Keratinocyte (primary cell): ENCODE results near the gene MCOLN3. TPM values are rescaled to one million over a fixed set of nuclear protein-coding genes. Genes with fewer than 3 reads are reported as not detected.

Experiments used
- DNase-seq: peaks from one replicate; pipeline ENCODE4 v3.0.0-alpha.2; 2011; ENCODE audit warnings: low read depth, missing footprints, low spot score
- FAIRE-seq: peaks from 2 replicates; lab custom pipeline; 2011; peaks lifted over from hg19 to GRCh38; lab: Jason Lieb, UNC
- H2AFZ ChIP-seq: 2 replicates; pipeline ENCODE4 v1.6.0; 2012; ENCODE audit warnings: low read length, control low read depth, inconsistent platforms; ENCODE audit not compliant: control insufficient read depth
- H3K27ac ChIP-seq: 2 replicates; pipeline ENCODE4 v1.5.1; 2011; ENCODE audit warnings: low read length; ENCODE audit not compliant: control insufficient read depth, insufficient read depth
- H3K27me3 ChIP-seq: 3 replicates; pipeline ENCODE4 v1.6.0; 2011; ENCODE audit warnings: low read length; ENCODE audit not compliant: control insufficient read depth, insufficient read depth; ENCODE audit errors: extremely low read depth
- H3K36me3 ChIP-seq, 2 experiments: 2 replicates in 1 of 2; 3 replicates in 1 of 2; pipeline ENCODE4 v1.5.1; 2011; ENCODE audit warnings: low read length in 2 of 2, mild to moderate bottlenecking in 1 of 2; ENCODE audit not compliant: control insufficient read depth in 2 of 2, insufficient read depth in 2 of 2; ENCODE audit errors: extremely low read depth in 1 of 2
- H3K4me1 ChIP-seq: 3 replicates; pipeline ENCODE4 v1.5.1; 2011; ENCODE audit warnings: low read length; ENCODE audit not compliant: control insufficient read depth, insufficient read depth; ENCODE audit errors: extremely low read depth
- H3K4me2 ChIP-seq: 3 replicates; pipeline ENCODE4 v1.6.0; 2011; ENCODE audit warnings: low read depth, low read length; ENCODE audit not compliant: control insufficient read depth, insufficient read depth; ENCODE audit errors: extremely low read depth
- H3K4me3 ChIP-seq, 3 experiments: fragments of 200-600 bp in 1 of 3; sonication (generic) in 1 of 3; 2 replicates in 2 of 3; 3 replicates in 1 of 3; pipeline ENCODE4 v1.5.1; 2011 to 2016; ENCODE audit warnings: low read length in 3 of 3, mild to moderate bottlenecking in 3 of 3, control low read depth in 2 of 3, inconsistent platforms in 1 of 3, low read depth in 1 of 3, mixed read lengths in 1 of 3, mixed run types in 1 of 3, moderate library complexity in 1 of 3; ENCODE audit not compliant: control insufficient read depth in 2 of 3, insufficient read depth in 2 of 3; ENCODE audit errors: extremely low read depth in 1 of 3
- H3K79me2 ChIP-seq: 2 replicates; pipeline ENCODE4 v1.6.0; 2012; ENCODE audit warnings: low read length; ENCODE audit not compliant: control insufficient read depth, insufficient read depth
- H3K9ac ChIP-seq: 3 replicates; pipeline ENCODE4 v1.6.0; 2011; ENCODE audit warnings: low read length; ENCODE audit not compliant: control insufficient read depth, insufficient read depth; ENCODE audit errors: extremely low read depth
- H3K9me1 ChIP-seq: 3 replicates; pipeline ENCODE4 v1.6.0; 2011; ENCODE audit warnings: low read length; ENCODE audit not compliant: control insufficient read depth, insufficient read depth; ENCODE audit errors: extremely low read depth
- H3K9me3 ChIP-seq: 2 replicates; pipeline ENCODE4 v1.5.1; 2012; ENCODE audit warnings: low read depth, low read length; ENCODE audit not compliant: control insufficient read depth
- H4K20me1 ChIP-seq: 3 replicates; pipeline ENCODE4 v1.6.0; 2011; ENCODE audit warnings: low read length; ENCODE audit not compliant: control insufficient read depth, insufficient read depth; ENCODE audit errors: extremely low read depth
- EZH2 ChIP-seq: IDR thresholded peaks from one replicate; pipeline ENCODE4 v1.6.1; 2012; ENCODE audit warnings: inconsistent platforms, mild to moderate bottlenecking, low read length, moderate library complexity
- dilution Hi-C: fragments of 300-500 bp; cut with MboI; formaldehyde crosslinking; loops from one replicate; pipeline ENCODE4 v1.7.0; 2020; ENCODE audit warnings: low sequenced_read_pairs; ENCODE audit not compliant: extremely low pct_ligation_motif_present
- polyA plus RNA-seq, 5 experiments: library from polyadenylated mRNA; depleted of rRNA in 3 of 5; stranded (reverse) in 3 of 5; stranded (forward) in 1 of 5; unstranded in 1 of 5; fragments of >200 nt; gene quantifications; 1 replicate in 1 of 5; 2 replicates in 3 of 5; 3 replicates in 1 of 5; pipeline versions ENCODE4 v1.2.1 to v1.2.3, GENCODE V29; 2011 to 2012; ENCODE audit warnings: missing spikeins in 2 of 5, low read depth in 1 of 5, low replicate concordance in 1 of 5
- TF ChIP-seq, protein P1 (sequence below), 3 experiments: IDR thresholded peaks in 1 of 3; conservative IDR thresholded peaks in 1 of 3; optimal IDR thresholded peaks in 1 of 3; 2 replicates in 2 of 3; 3 replicates in 1 of 3; pipeline versions ENCODE3 to v1.5.1; 2011; ENCODE audit warnings: low read length in 3 of 3, mild to moderate bottlenecking in 3 of 3, moderate library complexity in 2 of 3, control low read depth in 1 of 3, inconsistent platforms in 1 of 3; ENCODE audit not compliant: insufficient read depth in 2 of 3; ENCODE audit errors: extremely low read depth in 1 of 3

The MCOLN3 gene
- polyA plus RNA-seq, 1 donor (not counting 4 experiments of a cell fraction or from before 2014, with no cell fraction given): 15.4 TPM

DNA sequence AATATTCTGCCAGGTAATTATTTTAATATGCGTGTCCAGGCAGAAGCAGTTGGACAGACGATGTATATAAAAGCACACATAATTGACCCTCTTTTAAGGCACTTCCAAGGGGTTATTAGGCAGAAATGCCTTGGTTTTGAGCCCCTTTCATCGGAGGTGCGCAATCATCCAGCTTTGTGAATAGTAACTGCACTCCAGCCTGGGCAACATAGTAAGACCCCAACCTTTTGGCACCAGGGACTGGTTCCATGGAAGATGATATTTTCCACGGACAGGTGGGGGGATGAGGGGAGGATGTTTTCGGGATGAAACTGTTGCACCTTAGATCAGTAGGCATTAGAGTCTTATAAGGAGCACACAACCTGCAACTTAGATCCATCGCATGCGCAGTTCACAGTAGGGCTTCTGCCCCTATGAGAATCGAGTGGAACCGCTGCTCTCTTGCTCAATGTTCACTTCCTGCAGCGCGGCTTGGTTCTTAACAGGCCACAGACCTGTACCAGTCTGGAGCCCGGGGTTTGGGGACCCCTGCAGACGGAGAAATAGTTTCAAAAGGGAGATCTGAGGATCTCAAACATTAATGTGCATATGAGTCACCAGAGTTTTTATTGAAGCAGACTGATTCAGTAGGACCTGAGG lies 49.5 kb downstream of the MCOLN3 start:
- peaks cover 6% of the 10 kb centered on the region for H3K4me1 ChIP-seq
- TF ChIP-seq EZH2: no peak
- TF ChIP-seq, protein P1, sequence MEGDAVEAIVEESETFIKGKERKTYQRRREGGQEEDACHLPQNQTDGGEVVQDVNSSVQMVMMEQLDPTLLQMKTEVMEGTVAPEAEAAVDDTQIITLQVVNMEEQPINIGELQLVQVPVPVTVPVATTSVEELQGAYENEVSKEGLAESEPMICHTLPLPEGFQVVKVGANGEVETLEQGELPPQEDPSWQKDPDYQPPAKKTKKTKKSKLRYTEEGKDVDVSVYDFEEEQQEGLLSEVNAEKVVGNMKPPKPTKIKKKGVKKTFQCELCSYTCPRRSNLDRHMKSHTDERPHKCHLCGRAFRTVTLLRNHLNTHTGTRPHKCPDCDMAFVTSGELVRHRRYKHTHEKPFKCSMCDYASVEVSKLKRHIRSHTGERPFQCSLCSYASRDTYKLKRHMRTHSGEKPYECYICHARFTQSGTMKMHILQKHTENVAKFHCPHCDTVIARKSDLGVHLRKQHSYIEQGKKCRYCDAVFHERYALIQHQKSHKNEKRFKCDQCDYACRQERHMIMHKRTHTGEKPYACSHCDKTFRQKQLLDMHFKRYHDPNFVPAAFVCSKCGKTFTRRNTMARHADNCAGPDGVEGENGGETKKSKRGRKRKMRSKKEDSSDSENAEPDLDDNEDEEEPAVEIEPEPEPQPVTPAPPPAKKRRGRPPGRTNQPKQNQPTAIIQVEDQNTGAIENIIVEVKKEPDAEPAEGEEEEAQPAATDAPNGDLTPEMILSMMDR (optimal IDR thresholded peaks at IDR 0.05 in 1 of 3, IDR thresholded peaks at IDR 0.05 in 1 of 3, conservative IDR thresholded peaks at IDR 0.05 in 1 of 3; ENCODE audit: extremely low read depth in 1 of 3, insufficient read depth in 2 of 3, low read length in 3 of 3): no peak
- no peaks in the 10 kb centered on the region for H3K79me2 ChIP-seq
- no peak for FAIRE-seq
- no peak overlapping the region for H2AFZ ChIP-seq
- no peak overlapping the region for H3K27ac ChIP-seq
- H3K36me3 ChIP-seq: no peaks in the 10 kb centered on the region
- DNase-seq: no peak
- peaks cover 29% of the 10 kb centered on the region for H3K27me3 ChIP-seq
- peak overlapping the region; percentile 46 for H3K4me2 ChIP-seq
- H3K9me3 ChIP-seq: no peaks in the 10 kb centered on the region
- H4K20me1 ChIP-seq: no peaks in the 10 kb centered on the region
- H3K9me1 ChIP-seq: no peaks in the 10 kb centered on the region
- H3K4me3 ChIP-seq: peak overlapping the region in 1 of 3 experiments; percentile 37
- dilution Hi-C loops: no loop called here
- no peak overlapping the region for H3K9ac ChIP-seq

DNA sequence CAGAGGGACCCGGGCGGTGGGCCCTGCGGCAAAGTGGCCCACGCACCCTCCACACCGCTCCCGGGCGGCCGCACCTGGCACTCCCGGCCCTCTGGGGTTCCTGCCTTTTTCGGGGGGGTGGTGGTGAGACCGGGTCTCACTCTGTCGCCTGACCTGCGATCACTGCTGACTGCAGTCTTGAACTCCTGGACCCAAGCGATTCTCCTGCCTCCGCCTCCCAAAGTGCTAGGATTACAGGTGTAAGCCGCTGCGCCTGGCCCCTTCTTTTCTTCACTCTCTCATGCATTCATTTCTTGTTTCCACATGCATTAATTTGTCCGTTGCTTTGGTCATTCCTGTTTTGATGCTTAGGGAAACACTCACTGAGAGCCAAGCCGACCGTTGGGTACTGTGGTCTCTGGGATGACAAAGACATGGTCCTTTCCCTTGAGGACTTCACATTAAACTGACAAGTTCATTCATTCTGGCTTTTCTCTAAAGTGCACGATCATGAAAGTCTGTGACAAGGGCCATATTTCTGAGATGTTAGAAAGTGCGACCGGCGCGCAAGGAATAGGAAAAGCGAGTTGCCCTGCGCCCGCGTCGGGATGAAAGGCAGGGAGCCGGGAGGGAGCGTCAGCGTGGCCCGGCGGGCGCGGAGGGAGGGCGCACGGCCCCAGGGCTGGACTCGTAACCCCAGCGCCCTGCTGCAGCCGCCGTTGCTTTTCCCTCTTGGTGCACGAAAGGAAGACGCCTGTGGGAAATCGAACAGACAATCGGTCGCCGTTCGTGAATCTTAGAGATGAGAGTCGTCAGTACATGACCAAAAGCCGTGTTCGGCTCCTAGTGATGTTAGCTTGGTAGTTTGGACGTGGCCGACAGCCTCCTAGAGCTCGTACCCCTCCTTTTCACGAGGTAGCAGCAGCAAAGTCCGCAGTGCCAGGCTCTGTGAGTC lies 50.4 kb downstream of the MCOLN3 start:
- FAIRE-seq: peak; percentile 53
- Histone ChIP-seq H3K9me1 (no peaks in the 10 kb centered on the region), H2AFZ (peak overlapping the region; percentile 24), H3K9ac (no peak overlapping the region), H3K4me1 (peaks cover 6% of the 10 kb centered on the region), H4K20me1 (no peaks in the 10 kb centered on the region), H3K4me3 (peak overlapping the region; percentile 33 to 48 (median 37)), H3K4me2 (peak overlapping the region; percentile 46), H3K27ac (no peak overlapping the region), H3K27me3 (peaks cover 25% of the 10 kb centered on the region), H3K79me2 (no peaks in the 10 kb centered on the region), H3K9me3 (no peaks in the 10 kb centered on the region), H3K36me3 (no peaks in the 10 kb centered on the region)
- peak; percentile 91 for TF ChIP-seq EZH2
- TF ChIP-seq, protein P1 (optimal IDR thresholded peaks at IDR 0.05 in 1 of 3, IDR thresholded peaks at IDR 0.05 in 1 of 3, conservative IDR thresholded peaks at IDR 0.05 in 1 of 3; ENCODE audit: extremely low read depth in 1 of 3, insufficient read depth in 2 of 3, low read length in 3 of 3): no peak
- dilution Hi-C loops: no loop called here
- DNase-seq: no peak
